Hematopoietic multipotent progenitor cell (in vitro differentiated cells): ENCODE results near the gene GTF2H4. TPM values are rescaled to one million over a fixed set of nuclear protein-coding genes. Genes with fewer than 3 reads are reported as not detected.
"Not testable (repeated sequence)": the region's sequence is repeated elsewhere in the genome, so short reads cannot be mapped to it uniquely, and the experiment has no call there.

Source experiments
- DNase-seq, 3 donors: peaks; one replicate each; pipeline ENCODE4 v3.0.0-alpha.2; 2011 to 2015; ENCODE audit warnings: low read depth in 2 of 3, low spot score in 2 of 3
- total RNA-seq: library from RNA; depleted of rRNA; stranded (reverse); fragments of >200 nt; gene quantifications from one replicate; pipeline ENCODE4 v1.2.3, GENCODE V29; 2012

Gene GTF2H4
- total RNA-seq, 1 donor = 19.1 TPM

DNA sequence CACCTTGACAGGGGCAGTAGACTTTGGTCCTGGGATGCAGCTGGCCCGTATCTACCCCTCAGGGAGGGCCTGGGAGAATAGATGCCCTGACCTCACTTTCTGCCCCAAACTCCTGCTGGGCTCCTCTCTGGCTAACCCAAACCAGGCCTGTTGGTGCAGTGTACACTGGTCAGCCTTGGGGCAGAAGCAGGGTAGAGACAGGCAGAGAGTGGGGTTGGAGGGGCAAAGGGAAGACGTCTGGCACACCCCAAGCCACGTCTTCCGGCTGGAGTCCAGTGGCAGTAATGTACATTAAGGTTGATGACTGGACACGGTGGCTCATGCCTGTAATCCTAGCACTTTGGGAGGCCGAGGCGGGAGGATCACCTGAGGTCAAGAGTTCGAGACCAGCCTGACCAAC, 14.3 kb upstream of the GTF2H4 start:
- no peak for DNase-seq

- no peak for DNase-seq
Observed at GRCh38 chr6:30894381-30894780, 13.6 kb upstream of the GTF2H4 start.

GRCh38 chr6:30894935-30895334, 13.1 kb upstream of the GTF2H4 start:
- no peak for DNase-seq

- no peak for DNase-seq
Observed at GRCh38 chr6:30895343-30895742, 12.7 kb upstream of the GTF2H4 start.

DNA sequence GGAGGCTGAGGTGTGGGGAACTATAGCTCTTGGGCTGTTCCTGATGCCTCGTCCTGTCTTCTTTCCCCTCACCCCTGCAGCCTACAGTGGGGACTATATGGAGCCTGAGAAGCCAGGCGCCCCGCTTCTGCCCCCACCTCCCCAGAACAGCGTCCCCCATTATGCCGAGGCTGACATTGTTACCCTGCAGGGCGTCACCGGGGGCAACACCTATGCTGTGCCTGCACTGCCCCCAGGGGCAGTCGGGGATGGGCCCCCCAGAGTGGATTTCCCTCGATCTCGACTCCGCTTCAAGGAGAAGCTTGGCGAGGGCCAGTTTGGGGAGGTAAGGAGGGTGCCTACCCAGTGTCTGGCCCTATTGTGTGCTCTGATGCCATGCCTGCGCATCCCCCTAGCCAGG, 11.5 kb upstream of the GTF2H4 start:
- no peak for DNase-seq

- no peak for DNase-seq
Observed at GRCh38 chr6:30897882-30898281, 10.1 kb upstream of the GTF2H4 start.

DNA sequence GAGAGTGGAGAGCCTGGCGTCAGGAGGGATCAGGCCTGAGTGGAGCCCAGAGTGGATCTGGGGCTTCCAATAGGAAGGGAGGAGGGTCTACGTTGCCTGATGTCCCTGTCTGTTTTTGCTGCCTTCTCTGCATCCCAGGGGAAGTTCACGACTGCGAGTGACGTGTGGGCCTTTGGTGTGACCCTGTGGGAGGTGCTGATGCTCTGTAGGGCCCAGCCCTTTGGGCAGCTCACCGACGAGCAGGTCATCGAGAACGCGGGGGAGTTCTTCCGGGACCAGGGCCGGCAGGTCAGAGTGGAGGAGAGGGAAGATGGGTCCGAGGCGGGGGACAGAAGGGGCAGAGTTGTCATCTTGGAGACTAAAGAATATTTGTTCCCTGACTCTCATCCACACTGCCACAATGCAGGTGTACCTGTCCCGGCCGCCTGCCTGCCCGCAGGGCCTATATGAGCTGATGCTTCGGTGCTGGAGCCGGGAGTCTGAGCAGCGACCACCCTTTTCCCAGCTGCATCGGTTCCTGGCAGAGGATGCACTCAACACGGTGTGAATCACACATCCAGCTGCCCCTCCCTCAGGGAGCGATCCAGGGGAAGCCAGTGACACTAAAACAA, 9.2 kb upstream of the GTF2H4 start:
- no peak for DNase-seq

- DNase-seq = no peak
Observed at GRCh38 chr6:30900863-30901417, 7.1 kb upstream of the GTF2H4 start.

GRCh38 chr6:30901436-30901835, 6.6 kb upstream of the GTF2H4 start:
- DNase-seq = no peak

GRCh38 chr6:30902196-30902595, 5.8 kb upstream of the GTF2H4 start:
- DNase-seq = not testable (repeated sequence)

DNA sequence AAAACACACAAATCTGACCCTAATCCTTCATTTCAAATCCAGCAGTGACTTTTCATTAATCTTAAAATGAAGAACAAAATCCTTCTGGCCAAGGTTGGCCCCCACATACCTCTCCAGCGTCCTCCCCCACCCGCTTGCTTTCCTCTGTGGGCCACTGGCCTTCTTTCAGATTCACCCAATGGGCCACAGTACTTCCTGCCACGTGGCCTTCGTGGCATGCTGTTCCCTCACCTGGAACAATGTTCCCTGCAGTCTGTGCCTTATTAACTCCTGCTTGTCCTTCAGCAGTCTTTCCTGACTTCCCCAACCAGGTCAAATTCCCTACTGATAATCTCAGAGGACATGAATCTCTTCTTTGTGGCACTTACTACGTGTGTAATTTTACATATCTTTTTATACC, 5.3 kb upstream of the GTF2H4 start:
- DNase-seq = no peak

GRCh38 chr6:30903236-30903635, 4.8 kb upstream of the GTF2H4 start:
- no peak for DNase-seq

- not testable (repeated sequence) for DNase-seq
Observed at GRCh38 chr6:30907290-30907757, 683 bp upstream of the GTF2H4 start.

DNA sequence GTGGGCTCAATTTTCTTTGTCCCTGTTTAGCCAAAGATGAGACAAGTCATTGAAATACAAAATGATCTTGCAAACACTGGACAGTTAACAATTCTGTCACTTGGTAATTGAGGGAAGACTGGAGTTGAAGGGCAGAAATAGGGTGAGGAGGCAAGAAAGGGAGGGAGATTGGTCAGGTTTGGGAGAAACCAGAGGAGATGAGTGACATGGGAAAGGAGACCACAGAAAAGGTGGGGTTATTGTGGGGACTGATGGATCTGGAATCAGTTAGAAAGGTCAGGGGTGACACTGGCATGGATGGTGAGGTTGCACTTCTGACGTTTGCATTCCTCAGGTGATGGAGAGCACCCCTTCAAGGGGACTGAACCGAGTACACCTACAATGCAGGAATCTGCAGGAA, 693 bp downstream of the GTF2H4 start:
- DNase-seq = no peak

DNA sequence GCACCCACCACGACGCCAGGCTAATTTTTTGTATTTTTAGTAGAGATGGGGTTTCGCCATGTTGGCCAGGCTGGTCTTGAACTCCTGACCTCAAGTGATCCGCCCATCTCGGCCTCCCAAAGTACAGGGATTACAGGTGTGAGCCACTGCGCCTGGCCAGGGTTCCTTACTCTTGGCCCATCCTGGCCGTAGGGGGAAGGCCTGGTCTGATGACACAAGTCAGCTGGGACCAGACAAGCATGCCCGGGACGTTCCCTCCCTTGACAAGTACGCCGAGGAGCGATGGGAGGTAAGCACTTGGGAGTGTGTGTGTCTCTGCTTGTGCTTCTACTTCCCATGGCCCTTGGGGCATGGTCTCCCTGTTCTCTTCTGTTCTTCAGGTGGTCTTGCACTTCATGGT, 2.5 kb downstream of the GTF2H4 start:
- DNase-seq = not testable (repeated sequence)

- DNase-seq = no peak
Observed at GRCh38 chr6:30912746-30913520, 4.9 kb downstream of the GTF2H4 start.

DNA sequence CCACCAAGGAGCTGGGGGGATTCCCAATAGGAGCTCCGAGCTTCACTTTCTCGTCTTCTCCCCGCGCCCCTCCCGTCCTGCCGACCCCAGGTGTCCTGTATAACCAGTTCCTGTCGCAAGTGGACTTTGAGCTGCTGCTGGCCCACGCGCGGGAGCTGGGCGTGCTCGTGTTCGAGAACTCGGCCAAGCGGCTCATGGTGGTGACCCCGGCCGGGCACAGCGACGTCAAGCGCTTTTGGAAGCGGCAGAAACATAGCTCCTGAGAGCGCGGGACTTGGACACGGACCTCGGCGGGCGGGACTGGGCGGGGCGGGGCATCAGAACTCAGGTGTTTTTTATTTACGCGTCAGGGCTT, 5.7 kb downstream of the GTF2H4 start:
- peak in 1 of 3 donors; percentile 29 for DNase-seq

DNA sequence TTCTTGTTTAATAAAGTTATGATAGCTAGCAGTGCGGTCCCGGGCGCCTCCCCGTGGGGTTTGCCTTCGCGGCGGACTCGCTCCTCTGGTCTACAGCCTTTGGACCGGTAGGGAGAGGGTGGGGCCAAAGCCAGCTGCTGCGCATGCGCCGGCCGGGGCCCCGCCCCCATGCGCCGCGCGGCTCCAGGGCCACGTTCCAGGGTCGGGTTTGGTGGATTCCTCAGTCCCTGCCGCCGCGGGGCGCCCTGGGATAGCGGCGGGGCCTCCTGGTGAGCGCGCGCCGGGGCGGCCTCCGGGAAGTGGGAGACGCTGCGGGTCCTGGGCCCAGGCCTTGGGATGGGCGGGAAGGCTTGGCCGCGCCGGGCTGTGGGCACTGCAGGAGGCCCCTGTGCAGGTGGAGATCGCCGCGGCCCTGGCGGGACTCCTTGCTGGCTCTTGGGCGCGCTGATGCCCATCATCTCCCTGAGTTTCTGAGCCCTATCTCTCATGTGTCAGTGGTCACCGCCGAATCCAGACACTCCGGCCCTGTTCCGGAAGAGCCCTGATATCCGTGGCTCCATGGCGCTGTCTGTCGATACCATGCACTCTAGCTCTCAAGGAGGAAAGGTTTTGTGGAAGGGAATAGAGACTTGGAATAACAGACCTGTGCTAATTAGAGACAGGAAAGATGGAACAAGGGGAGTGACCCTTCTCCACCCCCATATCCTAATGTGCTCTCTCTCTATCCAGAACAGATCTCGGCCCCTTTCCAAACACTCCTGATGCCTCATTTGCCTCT, 6.3 kb downstream of the GTF2H4 start, which contains the start of gene VARS2:
VARS2 (plus strand) TSS at position 163 of the 778 bp plus-strand sequence; CDS start at position 762, 599 bp downstream.
- peak; percentile 82 to 87 (median 86) for DNase-seq

GRCh38 chr6:30914854-30915590, 7.0 kb downstream of the GTF2H4 start:
- peak in 1 of 3 donors; percentile 7 for DNase-seq

DNA sequence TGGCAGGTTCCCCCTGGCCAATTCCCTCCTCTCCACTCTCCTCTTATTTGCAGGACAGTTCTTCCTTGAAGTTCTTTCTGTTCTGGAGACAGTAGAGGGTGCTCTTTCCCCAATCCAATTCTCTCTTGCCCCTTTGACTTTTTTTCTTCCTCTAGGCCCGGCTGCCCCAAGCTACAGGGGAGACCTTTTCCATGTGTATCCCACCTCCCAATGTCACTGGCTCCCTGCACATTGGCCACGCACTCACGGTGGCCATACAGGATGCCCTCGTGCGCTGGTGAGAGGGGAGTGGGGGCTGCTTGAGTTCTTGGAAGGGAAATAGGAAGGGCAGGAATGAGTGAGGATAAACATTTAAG, 7.6 kb downstream of the GTF2H4 start:
- DNase-seq = peak in 2 of 3 donors; percentile 59 to 76
